ENCODE results near the gene GBP3.
"Not testable (repeated sequence)": the region's sequence is repeated elsewhere in the genome, so short reads cannot be mapped to it uniquely, and the experiment has no call there.

DNA sequence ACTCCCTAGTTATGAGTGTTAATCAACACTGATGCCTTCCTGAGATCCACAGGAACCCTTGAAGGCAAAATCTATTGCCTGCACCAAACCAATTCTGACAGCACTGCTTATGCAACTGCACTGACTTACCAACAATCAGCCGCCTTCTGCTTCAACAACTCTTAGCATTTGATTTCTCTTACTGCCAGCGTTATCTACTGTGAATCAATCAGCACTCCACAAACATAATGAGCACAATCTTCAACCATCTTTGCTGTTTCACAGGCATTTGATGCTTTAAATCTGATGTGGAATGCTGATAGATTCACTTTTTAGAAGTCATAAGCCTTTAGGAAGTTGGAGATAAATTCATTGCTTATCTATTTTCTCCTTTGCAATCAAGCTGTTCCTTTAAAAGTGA is 41.2 kb downstream of the GBP3 start:
- TF ChIP-seq POLR2A, POLR2AphosphoS5 (IDR thresholded peaks at IDR 0.05; ENCODE audit: low read depth, low read length): not testable (repeated sequence)

Data from GM12892 (cell line).